Esophagus muscularis mucosa (tissue), 3 donors: Measurements from ENCODE around the gene TANGO6.

ENCODE experiments used
- POLR2A ChIP-seq: fragments of 450-650 bp; IDR thresholded peaks from one replicate; pipeline ENCODE4 v1.6.1; 2017; ENCODE audit warnings: antibody characterized with exemption, moderate library complexity, mild to moderate bottlenecking, low read depth
- TF ChIP-seq, protein P1 (sequence below), 3 experiments: fragments of 200-600 bp in 2 of 3; fragments of 450-650 bp in 1 of 3; sonication (generic) in 2 of 3; IDR thresholded peaks; one replicate each; pipeline ENCODE4 v1.5.1; 2017 to 2019; ENCODE audit warnings: antibody characterized with exemption in 3 of 3, mild to moderate bottlenecking in 2 of 3, moderate library complexity in 1 of 3

- no peak for TF ChIP-seq POLR2A
- TF ChIP-seq, protein P1, sequence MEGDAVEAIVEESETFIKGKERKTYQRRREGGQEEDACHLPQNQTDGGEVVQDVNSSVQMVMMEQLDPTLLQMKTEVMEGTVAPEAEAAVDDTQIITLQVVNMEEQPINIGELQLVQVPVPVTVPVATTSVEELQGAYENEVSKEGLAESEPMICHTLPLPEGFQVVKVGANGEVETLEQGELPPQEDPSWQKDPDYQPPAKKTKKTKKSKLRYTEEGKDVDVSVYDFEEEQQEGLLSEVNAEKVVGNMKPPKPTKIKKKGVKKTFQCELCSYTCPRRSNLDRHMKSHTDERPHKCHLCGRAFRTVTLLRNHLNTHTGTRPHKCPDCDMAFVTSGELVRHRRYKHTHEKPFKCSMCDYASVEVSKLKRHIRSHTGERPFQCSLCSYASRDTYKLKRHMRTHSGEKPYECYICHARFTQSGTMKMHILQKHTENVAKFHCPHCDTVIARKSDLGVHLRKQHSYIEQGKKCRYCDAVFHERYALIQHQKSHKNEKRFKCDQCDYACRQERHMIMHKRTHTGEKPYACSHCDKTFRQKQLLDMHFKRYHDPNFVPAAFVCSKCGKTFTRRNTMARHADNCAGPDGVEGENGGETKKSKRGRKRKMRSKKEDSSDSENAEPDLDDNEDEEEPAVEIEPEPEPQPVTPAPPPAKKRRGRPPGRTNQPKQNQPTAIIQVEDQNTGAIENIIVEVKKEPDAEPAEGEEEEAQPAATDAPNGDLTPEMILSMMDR (IDR thresholded peaks at IDR 0.05), result no peak
Observed at GRCh38 chr16:68893710-68894705, 50.7 kb downstream of the TANGO6 start.
